AG08395 (cell line): ENCODE results near the gene IDH1.
"Not testable (repeated sequence)": the region's sequence is repeated elsewhere in the genome, so short reads cannot be mapped to it uniquely, and the experiment has no call there.

ENCODE experiments used
- DNase-seq: peaks from one replicate; pipeline ENCODE4 v3.0.0; 2012; ENCODE audit warnings: mixed read lengths, low spot score

IDH1 gene

GRCh38 chr2:208254871-208255556, at the start of gene IDH1:
Gene IDH1, minus strand, starts transcription at chr2:208255071. Its CDS starts 3,520 bp downstream, at chr2:208251551.
- peak; percentile 98 for DNase-seq

- no peak for DNase-seq
Measured at GRCh38 chr2:208304157-208304556, 49.3 kb upstream of the IDH1 start.

GRCh38 chr2:208300847-208301618, 46.2 kb upstream of the IDH1 start:
- no peak for DNase-seq

- DNase-seq, result no peak
Measured at GRCh38 chr2:208297961-208298360, 43.1 kb upstream of the IDH1 start.

- DNase-seq, result no peak
Measured at GRCh38 chr2:208296610-208297009, 41.7 kb upstream of the IDH1 start.

GRCh38 chr2:208295834-208296233, 41.0 kb upstream of the IDH1 start:
- DNase-seq, result no peak

GRCh38 chr2:208294482-208295024, 39.7 kb upstream of the IDH1 start:
- no peak for DNase-seq

- no peak for DNase-seq
Measured at GRCh38 chr2:208285853-208286252, 31.0 kb upstream of the IDH1 start.

- peak; percentile 9 for DNase-seq
Measured at GRCh38 chr2:208280933-208281332, 26.1 kb upstream of the IDH1 start.

- no peak for DNase-seq
Measured at GRCh38 chr2:208280234-208280633, 25.4 kb upstream of the IDH1 start.

- DNase-seq, result no peak
Measured at GRCh38 chr2:208279236-208279635, 24.4 kb upstream of the IDH1 start.

GRCh38 chr2:208278549-208278948, 23.7 kb upstream of the IDH1 start:
- DNase-seq, result no peak

GRCh38 chr2:208274748-208275147, 19.9 kb upstream of the IDH1 start:
- DNase-seq, result no peak

- no peak for DNase-seq
Measured at GRCh38 chr2:208269091-208269490, 14.2 kb upstream of the IDH1 start.

- DNase-seq, result no peak
Measured at GRCh38 chr2:208268156-208268952, 13.5 kb upstream of the IDH1 start.

GRCh38 chr2:208267526-208267925, 12.7 kb upstream of the IDH1 start:
- not testable (repeated sequence) for DNase-seq

- DNase-seq, result no peak
Measured at GRCh38 chr2:208266936-208267335, 12.1 kb upstream of the IDH1 start.

GRCh38 chr2:208266553-208266893, 11.7 kb upstream of the IDH1 start:
- DNase-seq, result peak; percentile 8

- peak; percentile 98 for DNase-seq
Measured at GRCh38 chr2:208265801-208266552, 11.1 kb upstream of the IDH1 start, which contains the start of gene PIKFYVE. Gene PIKFYVE, plus strand, starts transcription at chr2:208266255. Its CDS starts 5,265 bp downstream, at chr2:208271520.

- peak; percentile 13 for DNase-seq
Measured at GRCh38 chr2:208265371-208265800, 10.5 kb upstream of the IDH1 start.
